IPS-NIHi7 (cell line): Measurements from ENCODE around the gene FAM107B.
A peak's percentile ranks its signal among the peaks of the same experiment; 100 is the strongest.
"Not testable (repeated sequence)": the region's sequence is repeated elsewhere in the genome, so short reads cannot be mapped to it uniquely, and the experiment has no call there.

Source experiments
- DNase-seq: peaks from one replicate; pipeline ENCODE4 v3.0.0; 2012; ENCODE audit warnings: mixed read lengths; ENCODE audit errors: extremely low spot score

FAM107B gene

GRCh38 chr10:14601872-14602725 is 172.6 kb downstream of the FAM107B start:
- DNase-seq, result no peak

DNA sequence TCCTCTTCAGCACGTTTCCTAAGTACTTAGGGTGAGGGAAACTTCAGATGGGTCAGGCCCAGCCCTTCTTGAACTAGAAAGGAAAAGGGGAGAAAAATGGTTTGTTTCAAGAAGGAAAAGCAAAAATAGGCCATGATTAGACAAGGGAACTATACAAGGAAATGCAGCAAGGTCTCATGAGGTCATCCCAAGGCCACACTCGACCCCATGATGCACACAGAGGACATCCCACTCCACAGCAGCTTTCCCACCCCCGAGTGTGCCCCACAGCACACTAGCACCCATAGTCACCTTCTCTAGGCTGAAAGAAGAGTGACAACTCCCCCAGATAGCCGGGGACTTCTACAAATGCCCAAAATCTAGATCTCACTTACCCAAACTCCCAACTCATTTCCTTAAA is 173.4 kb downstream of the FAM107B start:
- no peak for DNase-seq

- no peak for DNase-seq
Measured at GRCh38 chr10:14600065-14600464, 174.6 kb downstream of the FAM107B start.

DNA sequence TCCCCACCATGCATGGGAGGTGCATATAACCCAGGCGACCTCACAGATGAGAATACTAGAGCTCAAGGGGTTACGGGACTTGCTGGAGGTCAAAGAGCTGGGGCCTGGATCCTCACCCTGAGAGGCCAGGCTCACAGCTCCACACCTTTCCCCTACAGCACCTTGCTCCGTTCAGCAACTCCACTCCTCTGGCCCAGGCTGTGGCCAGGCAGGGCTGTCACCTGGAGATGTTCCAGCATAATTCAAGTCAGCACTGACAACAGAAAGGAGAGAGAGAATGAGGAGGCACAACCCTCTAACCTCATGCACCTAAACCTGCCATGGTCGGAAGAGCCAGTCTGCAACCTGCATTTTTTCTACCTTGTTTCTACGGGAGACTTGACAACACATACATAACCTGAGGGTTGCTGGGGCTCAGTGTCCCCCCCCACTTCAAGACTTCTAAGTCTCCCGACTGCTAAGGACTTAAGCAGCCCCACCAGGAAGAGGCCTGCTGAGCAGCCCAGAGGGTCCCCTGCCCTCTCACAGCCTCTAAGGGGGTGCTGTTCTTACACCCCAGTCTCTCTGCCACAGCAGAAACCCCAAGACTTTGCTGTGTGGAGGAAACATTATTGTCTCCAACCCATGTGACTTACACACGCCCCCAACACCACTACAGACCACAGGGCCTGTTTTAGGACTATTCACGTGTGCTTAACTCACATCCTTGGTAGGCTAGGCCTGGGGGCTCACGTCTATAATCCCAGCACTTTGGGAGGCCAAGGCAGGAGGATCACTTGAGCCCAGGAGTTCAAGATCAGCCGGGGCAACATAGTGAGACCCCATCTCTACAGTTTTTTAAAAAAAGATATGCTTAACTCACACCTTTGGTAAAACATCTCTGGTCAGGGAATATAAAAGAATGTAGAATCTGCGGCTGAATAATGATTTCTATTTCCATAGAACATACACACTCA is 175.6 kb downstream of the FAM107B start:
- no peak for DNase-seq

DNA sequence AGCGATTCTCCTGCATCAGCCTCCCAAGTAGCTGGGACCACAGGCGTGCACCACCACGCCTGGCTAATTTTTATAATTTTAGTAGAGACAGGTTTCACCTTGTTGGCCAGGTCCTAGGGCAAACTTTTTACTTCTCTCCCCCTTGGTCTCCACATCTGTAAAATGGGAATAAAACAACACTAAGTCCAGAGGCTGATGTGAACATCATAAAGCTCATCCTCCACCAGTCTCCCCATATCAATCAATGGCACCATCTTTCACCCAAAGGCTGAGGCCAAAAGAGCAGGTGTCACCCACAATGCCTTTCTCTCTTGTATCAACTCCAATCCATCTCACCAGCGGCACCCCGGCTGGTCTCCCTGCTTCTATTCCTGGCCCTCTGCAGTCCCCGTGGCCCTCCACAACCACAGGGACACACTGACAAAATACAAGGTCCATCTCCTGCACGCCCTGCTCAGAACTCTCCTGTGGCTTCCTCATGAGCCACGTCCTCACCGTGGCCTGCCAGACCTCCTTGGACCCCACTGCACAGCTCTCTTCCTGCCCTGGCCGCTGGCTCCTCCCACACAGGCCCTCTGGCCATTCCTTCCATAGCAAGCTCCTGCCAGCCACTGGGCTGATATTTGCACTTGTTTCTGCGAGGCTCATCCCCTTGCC is 179.0 kb downstream of the FAM107B start:
- no peak for DNase-seq

GRCh38 chr10:14594878-14595525 is 179.7 kb downstream of the FAM107B start:
- DNase-seq, result no peak

DNA sequence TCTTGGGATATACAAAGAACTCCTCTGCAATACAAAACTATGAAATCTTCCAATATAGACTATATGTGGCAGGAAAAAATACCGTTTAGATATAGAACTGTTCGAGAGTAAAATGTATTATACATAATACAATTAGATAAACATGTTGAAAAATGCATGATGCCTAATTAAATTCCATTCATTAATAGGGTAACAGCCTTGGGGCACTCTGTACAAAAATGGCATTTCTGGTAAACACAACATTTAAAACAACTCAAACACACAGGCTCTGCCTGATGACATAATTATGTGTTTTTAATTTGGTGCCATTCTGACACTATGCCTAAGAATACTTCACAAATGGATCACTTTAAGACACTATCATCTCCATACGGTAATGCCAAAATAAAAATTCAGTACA is 180.9 kb downstream of the FAM107B start:
- no peak for DNase-seq

DNA sequence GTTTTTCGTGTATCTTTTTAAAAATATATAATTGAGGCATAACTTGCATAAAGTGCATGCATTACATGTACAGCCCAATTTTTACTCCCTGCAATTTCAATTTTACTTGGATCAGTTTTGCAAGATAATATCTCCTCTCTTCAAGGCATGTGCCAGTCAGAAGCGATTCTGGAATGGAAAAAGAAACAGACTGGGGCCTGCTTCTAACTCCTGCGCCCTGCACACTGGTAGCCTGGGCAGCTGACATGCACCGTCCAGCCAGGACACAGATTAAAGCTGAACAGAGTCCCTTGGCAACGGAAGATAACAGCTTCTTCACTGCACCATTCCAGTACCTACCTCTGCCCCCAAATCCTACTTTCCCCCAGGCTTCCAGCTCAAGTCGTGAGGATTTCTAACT is 182.1 kb downstream of the FAM107B start:
- DNase-seq, result no peak

DNA sequence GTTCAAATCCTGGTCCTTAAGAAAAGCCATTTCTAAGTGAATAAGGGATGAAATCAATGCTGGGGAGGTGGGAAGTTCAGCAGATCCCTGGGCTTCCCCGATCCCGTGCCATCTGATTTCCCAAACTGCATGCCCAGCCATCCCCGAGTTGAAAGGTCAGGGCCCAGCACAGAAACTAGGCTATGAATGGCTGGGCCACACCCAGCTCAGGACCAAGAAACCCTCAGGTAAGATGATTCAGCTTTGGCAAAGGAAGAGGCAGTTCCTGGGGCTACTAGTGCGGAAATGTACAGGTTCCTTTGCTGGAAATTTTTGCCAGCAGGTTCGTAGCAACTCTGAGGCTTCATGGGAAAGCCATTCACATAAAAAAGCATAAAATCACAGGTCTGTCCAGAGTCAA is 182.7 kb downstream of the FAM107B start:
- DNase-seq, result no peak

GRCh38 chr10:14588938-14589294 is 185.8 kb downstream of the FAM107B start:
- not testable (repeated sequence) for DNase-seq

DNA sequence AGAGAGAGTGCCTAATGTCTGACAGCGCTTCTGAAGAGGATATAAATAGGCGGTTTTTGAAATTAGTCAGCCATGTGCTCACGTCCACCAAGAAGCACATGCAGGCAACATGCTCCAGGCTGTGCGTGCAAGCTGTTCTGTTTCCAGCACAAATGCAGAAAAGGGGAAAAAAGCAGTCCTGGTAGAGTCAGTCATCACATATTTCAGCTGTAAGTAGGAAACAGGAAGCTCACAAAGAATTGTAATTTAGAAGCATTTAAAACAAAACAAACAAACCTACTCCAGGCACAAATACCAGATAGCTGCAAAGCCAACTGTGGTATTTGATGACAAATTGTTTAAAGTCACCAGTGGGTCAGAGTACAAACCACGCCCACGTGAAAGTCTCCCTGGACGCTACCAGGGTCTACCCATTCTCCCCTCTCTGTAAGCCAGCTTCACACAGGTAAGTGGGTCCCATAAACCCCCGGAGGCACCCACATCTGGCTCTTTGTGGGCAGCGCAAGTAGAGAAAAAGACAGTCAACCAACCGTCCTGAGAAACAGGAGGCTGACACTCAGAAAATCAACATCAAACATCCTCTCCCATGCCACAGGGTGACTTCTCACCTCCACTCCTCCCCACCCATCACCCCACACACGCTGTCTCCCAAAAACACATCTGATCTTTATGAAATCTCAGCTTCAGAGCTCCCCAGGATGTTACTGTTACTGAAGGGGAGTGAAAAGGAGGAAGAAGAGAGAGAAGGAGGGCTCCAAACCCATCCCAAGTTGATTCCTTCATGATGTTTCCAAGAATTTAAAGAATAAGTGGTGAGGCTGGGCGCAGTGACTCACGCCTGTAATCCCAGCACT is 186.4 kb downstream of the FAM107B start:
- DNase-seq, result no peak

DNA sequence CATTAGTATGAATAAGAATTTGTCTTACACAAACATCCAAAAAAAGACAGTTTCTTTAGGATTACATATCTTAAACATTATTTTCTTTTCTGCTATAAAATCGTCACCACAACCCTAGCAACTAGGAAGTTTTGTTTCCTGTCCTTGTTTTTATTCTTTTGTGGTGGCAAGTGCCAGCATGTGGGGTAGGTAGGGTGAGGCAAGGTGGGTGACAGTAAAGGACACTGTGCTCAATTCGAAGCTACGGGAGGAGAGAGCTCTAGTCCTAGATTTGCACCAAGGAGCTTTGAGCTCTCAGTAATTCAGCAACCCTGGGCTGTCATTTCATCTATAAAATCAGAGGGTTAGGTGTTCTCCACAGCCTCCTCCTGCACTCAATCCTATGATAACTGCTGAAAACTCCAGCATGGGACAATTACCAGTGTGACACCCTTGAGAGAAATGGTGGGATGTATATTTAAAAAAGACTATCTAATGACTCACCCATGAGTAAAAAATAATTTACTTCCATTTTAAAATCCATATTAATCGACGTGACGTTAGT is 187.1 kb downstream of the FAM107B start:
- no peak for DNase-seq

DNA sequence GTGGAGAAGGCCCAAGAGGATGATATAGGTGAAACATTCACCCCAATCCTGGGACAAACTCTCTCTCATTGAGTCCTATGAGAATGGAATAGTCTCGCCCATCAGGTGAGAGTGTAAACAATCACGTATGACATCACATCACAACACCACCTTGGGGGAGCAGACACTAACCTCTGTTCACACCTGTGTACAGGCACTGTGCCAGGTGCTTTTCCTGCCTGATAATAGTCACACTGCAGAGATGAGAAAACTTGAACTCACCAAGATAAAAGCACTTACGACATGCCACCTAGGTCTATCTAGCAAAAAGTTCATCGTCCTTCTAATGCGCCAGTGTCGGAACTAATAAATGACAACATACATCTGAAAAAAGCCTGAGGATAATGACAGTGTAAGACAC is 187.8 kb downstream of the FAM107B start:
- no peak for DNase-seq

DNA sequence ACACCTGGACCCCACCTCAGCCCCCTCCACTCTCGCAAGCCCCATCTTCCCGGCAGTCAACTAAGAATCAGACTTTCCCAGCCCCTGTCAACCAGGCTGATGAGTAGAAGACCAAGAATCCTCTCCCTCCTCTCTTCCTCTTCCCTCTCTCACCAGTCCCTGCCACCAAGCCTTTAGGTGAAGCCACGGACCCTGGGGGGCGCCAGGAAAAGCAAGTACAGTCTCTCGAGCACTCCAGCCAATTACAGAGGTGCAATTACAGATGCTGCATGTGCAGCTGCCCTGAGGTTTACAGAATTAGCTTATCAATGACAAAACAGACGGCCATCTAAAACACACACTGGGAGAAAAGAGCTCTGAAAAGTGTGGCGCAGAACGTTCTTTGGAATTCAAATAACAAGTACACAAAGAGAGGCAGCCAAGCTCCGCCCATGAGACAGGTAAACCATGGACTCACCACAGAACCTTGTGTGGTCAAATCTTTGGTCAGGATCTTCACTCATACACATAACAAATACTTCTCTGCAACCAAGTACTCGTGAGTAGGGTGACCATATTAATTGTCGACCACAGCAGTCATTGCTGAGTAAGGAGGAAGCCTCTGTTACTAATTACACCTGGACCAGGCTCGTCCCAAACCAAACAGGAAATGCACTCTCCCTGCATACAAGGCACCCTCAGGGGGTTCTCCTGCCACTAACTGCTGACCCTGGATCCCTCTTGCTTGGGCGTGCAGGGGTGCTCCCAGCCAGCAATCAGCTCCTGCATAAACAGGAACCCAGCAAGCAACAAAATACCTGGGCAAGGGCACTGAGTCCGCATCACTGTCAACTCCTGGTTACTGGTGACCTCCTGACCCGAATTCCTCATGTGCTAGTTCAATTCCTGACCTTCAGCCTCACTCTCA is 189.2 kb downstream of the FAM107B start:
- peak; percentile 28 for DNase-seq

DNA sequence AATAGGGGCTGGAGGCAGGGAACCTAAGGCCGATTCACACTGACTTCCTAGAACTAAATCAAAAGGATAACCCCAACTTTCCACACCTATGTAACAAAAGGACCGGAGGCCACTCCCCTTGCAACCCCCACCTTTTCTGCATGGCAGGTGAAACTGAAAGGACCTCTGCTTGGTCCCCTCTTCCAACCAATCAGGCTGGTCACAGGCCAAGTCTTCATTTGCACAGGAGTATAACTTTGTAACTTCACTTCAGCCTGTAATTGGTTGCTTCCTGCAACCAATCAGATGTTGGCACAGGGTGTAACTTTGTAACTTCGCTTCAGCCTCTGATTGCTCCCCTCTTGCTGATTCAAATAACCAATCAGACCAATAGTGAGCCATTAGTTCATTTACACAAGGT is 190.0 kb downstream of the FAM107B start:
- no peak for DNase-seq

- no peak for DNase-seq
Measured at GRCh38 chr10:14583967-14584366, 190.7 kb downstream of the FAM107B start.

- DNase-seq, result no peak
Measured at GRCh38 chr10:14583252-14583651, 191.4 kb downstream of the FAM107B start.

GRCh38 chr10:14581553-14582321 is 193.0 kb downstream of the FAM107B start:
- DNase-seq, result no peak
